Activated CD4-positive, alpha-beta T cell treated with anti-CD3 and anti-CD28 coated beads, Interleukin-2, amount 10 ng/mL, durations not matched to agents 7 days and 5 days (primary cell): ENCODE measurements around the gene BRSK2. TPM values are rescaled to one million over a fixed set of nuclear protein-coding genes. Genes with fewer than 3 reads are reported as not detected.

Experiments
- CTCF ChIA-PET: fragments of 350-600 bp; sonication (Branson Sonifier 250); formaldehyde crosslinking; loops from one replicate; lab custom pipeline; 2021; ENCODE audit warnings: antibody characterized with exemption; lab: Charles Lee
- POLR2A ChIA-PET: fragments of 350-600 bp; sonication (Branson Sonifier 250); formaldehyde crosslinking; loops from one replicate; lab custom pipeline; 2021; ENCODE audit warnings: antibody characterized with exemption; lab: Charles Lee
- DNase-seq: peaks from one replicate; pipeline ENCODE4 v3.0.0-alpha.2; 2020
- H3K27ac Mint-ChIP-seq: one replicate; pipeline ENCODE4 v1.8.0; 2021; ENCODE audit warnings: mild to moderate bottlenecking, moderate library complexity, mixed read lengths
- H3K27me3 Mint-ChIP-seq: one replicate; pipeline ENCODE4 v1.8.0; 2021; ENCODE audit warnings: mixed read lengths
- H3K36me3 Mint-ChIP-seq: one replicate; pipeline ENCODE4 v1.8.0; 2021; ENCODE audit warnings: low read depth, mixed read lengths
- H3K4me1 Mint-ChIP-seq: one replicate; pipeline ENCODE4 v1.8.0; 2021; ENCODE audit warnings: mixed read lengths
- H3K4me3 Mint-ChIP-seq: one replicate; pipeline ENCODE4 v1.8.0; 2021; ENCODE audit warnings: mild to moderate bottlenecking, moderate library complexity, mixed read lengths
- H3K9me3 Mint-ChIP-seq: one replicate; pipeline ENCODE4 v1.8.0; 2021; ENCODE audit warnings: mixed read lengths
- total RNA-seq, 2 experiments: library from RNA; stranded (reverse); gene quantifications; one replicate each; pipeline ENCODE4 v1.2.3, GENCODE V29; 2021

Gene BRSK2
- total RNA-seq, 2 experiments from 2014 or later = not detected

DNA sequence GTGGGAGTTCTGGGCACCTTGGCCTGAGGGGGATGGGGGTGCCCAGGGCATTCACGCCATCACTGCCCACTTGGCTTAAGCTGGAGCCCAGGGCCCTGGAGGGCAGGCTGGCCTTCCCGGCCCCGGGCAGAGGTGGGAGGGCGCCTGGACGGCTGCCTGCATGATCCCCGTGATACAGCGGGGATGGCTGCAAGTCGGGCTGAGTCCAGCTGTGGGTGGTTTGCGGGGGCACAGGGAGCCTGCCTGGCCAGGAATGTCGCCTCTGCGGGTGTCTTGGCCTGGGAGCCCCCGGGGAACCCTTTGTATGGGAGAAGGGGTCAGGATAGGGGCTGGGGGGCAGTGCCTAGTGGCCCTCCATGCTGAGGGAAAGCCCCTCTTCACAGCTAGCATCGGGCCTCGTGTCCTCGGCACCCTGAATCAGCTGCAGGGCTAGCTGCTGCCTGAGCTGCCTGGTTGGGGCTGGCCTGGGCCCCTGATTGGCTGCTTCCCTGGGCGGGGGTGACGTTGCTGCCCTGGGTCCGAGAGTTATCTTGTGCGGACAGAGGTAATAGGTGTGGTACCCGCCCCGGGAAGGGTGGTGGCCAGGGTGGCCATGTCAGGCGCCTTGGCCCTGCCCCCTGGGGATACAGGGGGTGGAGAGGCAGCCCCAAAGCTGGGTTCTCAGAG lies 8.3 kb downstream of the BRSK2 start:
- Mint-ChIP-seq H3K36me3 (no peaks in the 10 kb centered on the region), H3K4me3 (no peak overlapping the region), H3K9me3 (no peaks in the 10 kb centered on the region), H3K27ac (no peak overlapping the region), H3K4me1 (no peaks in the 10 kb centered on the region), H3K27me3 (peaks cover 3% of the 10 kb centered on the region)
- CTCF ChIA-PET = no interaction called here
- DNase-seq = no peak
- POLR2A ChIA-PET = no interaction called here

DNA sequence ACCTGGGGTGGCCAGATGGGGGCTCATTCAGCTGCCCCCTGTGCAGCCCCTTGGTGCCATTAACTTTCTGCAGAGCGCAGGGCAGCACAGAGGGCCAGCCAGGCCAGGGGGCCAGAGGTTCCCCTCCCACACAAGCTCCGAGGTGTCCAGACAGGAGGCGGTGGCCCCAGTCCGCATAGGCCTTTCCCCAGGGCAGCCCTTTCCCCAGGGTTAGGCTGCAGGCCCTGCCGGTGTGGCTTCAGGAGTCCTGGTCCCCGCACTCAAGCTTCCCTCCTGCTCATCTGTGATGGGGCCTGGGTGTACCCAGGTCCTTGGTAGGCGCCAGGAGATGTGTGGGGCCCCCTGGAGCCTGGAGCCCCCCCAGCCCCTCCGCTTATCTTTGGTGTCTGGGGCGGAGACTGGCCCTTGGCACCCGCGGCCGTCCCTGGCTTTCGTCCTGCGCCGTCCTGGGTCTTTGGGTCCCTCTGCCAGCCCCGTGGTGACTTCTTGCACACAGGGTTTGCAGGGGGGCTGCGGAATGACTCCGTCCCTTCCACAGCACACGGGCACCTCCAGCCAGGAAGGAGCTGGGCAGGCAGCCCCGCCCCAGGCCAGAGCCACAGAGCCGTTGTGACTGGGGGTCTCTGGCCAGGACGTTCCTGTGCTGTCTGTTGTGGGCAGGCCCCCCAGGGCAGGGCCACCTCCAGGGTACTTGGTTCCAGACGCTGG lies 8.9 kb downstream of the BRSK2 start:
- no peaks in the 10 kb centered on the region for H3K4me1 Mint-ChIP-seq
- H3K4me3 Mint-ChIP-seq = no peak overlapping the region
- DNase-seq = no peak
- ChIA-PET POLR2A (no interaction called here), CTCF (no interaction called here)
- no peaks in the 10 kb centered on the region for H3K27me3 Mint-ChIP-seq
- H3K9me3 Mint-ChIP-seq = no peaks in the 10 kb centered on the region
- no peaks in the 10 kb centered on the region for H3K36me3 Mint-ChIP-seq
- no peak overlapping the region for H3K27ac Mint-ChIP-seq

DNA sequence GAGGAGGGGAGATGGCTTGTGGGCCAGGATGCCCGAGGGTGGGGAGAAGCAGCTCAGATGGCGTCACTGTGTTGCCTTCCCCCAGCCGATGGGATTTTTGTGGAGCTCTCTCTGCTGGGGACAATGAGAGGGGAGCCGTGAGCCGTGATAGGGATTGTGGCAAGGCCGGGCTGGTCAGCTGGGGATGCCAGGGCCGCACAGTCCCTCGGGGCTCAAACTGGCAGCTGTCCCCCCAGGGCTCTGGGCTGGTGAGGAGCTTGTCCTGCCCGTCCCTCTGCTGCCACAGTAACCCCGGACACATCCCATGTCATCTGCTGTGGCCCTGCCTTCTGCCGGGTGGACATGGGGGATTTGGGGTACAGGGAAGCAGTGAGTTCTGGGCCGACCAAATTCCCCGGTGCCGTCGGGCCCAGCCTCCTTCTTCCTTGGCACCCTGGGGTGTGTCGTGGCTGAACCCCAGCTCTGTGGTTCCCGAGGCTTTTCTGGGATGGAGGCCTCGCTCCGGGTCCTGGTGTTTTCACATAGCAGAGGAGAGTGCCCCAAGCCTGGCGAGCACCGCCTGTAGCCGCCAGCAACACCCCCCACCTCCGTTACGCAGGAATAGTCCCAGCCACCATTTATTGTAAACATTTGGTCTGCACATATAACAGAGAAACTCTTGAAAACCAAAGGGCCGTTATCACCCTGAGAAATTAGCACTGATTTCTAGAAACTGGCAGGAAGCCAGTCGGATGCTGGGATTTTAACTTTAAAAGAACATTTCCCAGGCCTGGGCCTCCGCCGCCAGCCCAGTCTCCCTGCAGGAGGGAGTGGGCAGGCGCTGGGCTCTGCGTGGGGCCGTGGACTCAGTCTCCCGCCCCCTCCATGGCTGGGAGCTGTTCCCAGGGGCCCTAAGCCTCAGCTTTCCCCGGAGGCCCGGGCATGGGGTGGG lies 9.9 kb downstream of the BRSK2 start:
- no peaks in the 10 kb centered on the region for H3K36me3 Mint-ChIP-seq
- no peaks in the 10 kb centered on the region for H3K4me1 Mint-ChIP-seq
- H3K9me3 Mint-ChIP-seq = no peaks in the 10 kb centered on the region
- no peaks in the 10 kb centered on the region for H3K27me3 Mint-ChIP-seq
- no peak for DNase-seq
- H3K4me3 Mint-ChIP-seq = no peak overlapping the region
- CTCF ChIA-PET = no interaction called here
- H3K27ac Mint-ChIP-seq = no peak overlapping the region
- POLR2A ChIA-PET = no interaction called here

DNA sequence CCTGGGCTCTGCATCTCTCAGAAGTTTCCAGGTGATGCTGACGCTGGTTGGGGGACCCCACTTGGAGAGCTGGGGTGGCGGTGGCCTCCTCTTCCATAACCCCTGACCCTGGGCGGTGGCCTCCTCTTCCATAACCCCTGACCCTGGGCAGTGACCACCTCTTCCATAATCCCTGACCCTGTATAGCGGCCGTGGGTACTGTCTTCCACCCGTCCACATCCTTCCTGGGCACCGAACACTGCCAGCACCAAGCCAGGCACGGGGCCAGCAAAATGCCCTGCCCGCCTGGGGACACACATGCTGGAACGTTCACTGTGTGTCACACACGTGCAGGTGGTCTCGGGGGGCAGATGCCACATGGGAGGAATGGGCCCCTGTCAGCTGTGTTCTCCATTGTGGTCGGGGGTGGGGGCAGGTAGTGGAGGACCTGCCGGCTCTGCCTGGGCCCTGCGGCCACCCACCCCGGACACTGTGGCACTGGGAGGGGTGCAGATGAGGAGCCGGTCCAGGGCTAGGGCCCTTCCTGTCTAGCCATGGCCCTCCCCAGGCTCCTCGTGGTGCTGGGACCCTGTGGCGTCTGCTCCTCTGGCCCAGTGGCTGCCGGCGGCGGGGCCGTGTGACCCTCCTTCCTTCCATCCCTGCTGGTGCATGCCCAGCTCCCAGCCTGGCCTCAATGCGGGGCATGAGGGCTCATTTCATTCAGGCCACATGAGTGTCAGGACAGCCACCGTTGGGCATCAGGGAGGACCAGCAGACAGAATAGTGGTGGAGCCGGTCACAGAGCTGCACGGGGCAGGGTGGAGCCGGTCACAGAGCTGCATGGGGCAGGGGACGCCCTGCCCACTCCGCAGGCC lies 10.8 kb downstream of the BRSK2 start:
- H3K4me3 Mint-ChIP-seq = no peak overlapping the region
- DNase-seq = no peak
- ChIA-PET CTCF (no interaction called here), POLR2A (no interaction called here)
- no peaks in the 10 kb centered on the region for H3K27me3 Mint-ChIP-seq
- no peaks in the 10 kb centered on the region for H3K36me3 Mint-ChIP-seq
- no peak overlapping the region for H3K27ac Mint-ChIP-seq
- H3K4me1 Mint-ChIP-seq = no peaks in the 10 kb centered on the region
- no peaks in the 10 kb centered on the region for H3K9me3 Mint-ChIP-seq

DNA sequence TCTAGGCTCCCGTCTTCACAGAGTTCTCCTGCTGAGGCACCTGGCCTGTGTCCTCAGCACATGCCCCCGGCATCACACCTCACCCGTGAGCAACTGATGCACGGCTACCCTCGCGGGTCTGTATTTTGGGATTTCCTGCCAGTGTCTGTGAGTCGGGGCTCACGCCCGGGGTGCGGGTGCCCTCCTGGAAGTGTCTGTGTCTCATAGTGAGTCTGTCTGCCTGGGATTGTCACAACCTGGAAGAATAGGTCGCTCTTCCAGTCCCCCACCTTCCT lies 11.4 kb downstream of the BRSK2 start:
- H3K27me3 Mint-ChIP-seq = no peaks in the 10 kb centered on the region

DNA sequence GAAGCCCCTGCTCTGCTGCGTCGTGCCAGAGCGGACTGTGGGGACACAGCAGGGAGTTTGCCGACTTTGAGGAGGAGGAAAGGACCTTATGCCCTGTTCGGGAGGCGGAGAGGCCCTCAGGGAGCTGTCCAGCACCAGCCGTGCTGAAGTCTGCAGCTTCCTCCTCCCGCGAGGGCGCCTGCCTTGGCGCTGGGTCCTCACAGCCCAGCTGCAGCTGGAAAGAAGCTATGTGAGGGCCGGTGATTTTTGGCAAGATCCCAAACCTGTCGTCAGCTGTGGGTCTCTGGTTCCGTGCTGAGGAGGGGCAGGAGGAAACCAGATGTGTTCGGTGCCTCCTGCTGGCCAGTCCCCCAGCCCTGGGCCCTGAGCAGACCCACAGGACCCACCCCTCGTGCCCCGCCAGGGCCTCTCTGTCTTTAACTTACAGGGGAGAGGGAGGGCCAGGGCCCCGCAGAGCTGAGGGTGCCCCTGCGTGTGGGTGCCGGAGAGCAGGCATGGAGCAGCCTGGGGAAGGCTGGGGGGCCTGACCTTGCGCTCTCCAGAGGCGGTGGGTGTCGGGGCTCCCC lies 12.0 kb downstream of the BRSK2 start:
- Mint-ChIP-seq H3K36me3 (no peaks in the 10 kb centered on the region), H3K9me3 (no peaks in the 10 kb centered on the region), H3K27me3 (no peaks in the 10 kb centered on the region), H3K4me3 (no peak overlapping the region), H3K27ac (no peak overlapping the region), H3K4me1 (no peaks in the 10 kb centered on the region)
- peak; percentile 65 for DNase-seq
- POLR2A ChIA-PET = no interaction called here
- CTCF ChIA-PET = no interaction called here

More for the DNA sequence above, 11.4 kb downstream of the BRSK2 start:
- ChIA-PET POLR2A (no interaction called here), CTCF (no interaction called here)
- Mint-ChIP-seq H3K36me3 (no peaks in the 10 kb centered on the region), H3K27ac (no peak overlapping the region), H3K9me3 (no peaks in the 10 kb centered on the region), H3K4me1 (no peaks in the 10 kb centered on the region), H3K4me3 (no peak overlapping the region)
- no peak for DNase-seq

DNA sequence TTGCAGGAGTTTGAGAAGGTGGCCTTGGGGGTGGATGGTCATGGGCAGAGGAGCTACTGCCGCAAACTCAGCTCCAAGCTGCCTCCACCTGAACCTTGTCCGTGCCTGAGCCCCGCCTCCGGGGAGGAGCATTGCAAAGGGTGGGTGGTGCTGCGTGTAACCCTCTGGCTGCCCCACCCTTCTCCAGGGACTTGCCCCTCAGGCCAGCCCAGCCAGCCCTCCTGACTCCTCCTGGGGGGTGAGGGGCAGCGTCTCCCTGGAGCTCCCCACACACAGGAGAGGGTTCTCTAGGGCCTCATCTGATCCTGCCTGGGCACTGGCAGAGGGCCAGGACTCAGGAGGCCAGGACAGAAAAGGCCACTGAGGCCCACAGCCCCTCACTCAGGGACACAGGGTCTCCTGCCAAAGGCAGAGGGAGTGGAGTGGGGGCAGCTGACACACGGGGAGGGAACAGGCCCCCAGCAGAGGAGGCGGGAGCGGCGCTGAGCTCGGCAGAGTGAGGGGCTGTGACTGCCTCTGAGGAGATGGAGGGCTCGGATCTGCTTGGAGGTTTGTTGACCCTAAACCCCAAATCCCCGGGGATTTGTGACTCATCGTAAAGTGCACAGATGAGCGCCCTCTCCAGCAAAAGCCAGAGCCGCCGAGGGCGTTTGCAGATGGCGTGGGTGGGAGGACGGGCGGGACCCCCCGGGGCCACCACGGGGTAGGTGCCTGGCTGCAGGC lies 12.8 kb downstream of the BRSK2 start:
- H3K9me3 Mint-ChIP-seq = no peaks in the 10 kb centered on the region
- H3K4me1 Mint-ChIP-seq = no peaks in the 10 kb centered on the region
- H3K27me3 Mint-ChIP-seq = no peaks in the 10 kb centered on the region
- no peak overlapping the region for H3K4me3 Mint-ChIP-seq
- CTCF ChIA-PET = no interaction called here
- POLR2A ChIA-PET = no interaction called here
- H3K36me3 Mint-ChIP-seq = no peaks in the 10 kb centered on the region
- H3K27ac Mint-ChIP-seq = no peak overlapping the region
- DNase-seq = no peak

DNA sequence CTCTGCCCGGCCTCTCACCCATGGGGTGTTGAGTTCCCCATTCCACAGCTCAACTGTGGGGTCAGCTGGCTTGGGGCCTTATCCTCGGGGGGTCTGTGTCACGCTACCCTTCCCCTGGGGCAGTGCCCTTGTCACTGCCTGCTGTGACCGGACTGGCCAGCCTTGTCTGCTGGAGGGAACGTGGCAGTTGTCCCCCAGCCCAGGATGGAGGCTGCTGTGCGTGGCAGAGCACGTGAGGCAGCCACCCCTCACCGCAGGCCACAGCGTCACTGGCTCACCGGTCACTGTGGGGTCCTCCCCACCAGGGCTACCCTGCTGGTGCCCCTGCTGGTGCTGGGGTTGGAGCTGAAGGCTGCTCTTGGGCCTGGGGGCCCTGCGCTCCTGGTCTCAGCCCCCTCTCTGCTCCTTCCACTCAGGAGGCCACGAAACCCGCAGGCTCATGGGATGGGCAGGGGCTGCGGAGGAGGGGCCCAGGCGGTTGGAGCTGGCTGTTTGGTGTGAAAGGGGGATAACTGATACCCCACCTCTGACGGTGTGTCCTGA lies 13.4 kb downstream of the BRSK2 start:
- H3K9me3 Mint-ChIP-seq = no peaks in the 10 kb centered on the region
- no peaks in the 10 kb centered on the region for H3K4me1 Mint-ChIP-seq
- no peaks in the 10 kb centered on the region for H3K27me3 Mint-ChIP-seq
- ChIA-PET POLR2A (no interaction called here), CTCF (no interaction called here)
- H3K27ac Mint-ChIP-seq = no peak overlapping the region
- H3K36me3 Mint-ChIP-seq = no peaks in the 10 kb centered on the region
- DNase-seq = no peak
- H3K4me3 Mint-ChIP-seq = no peak overlapping the region

DNA sequence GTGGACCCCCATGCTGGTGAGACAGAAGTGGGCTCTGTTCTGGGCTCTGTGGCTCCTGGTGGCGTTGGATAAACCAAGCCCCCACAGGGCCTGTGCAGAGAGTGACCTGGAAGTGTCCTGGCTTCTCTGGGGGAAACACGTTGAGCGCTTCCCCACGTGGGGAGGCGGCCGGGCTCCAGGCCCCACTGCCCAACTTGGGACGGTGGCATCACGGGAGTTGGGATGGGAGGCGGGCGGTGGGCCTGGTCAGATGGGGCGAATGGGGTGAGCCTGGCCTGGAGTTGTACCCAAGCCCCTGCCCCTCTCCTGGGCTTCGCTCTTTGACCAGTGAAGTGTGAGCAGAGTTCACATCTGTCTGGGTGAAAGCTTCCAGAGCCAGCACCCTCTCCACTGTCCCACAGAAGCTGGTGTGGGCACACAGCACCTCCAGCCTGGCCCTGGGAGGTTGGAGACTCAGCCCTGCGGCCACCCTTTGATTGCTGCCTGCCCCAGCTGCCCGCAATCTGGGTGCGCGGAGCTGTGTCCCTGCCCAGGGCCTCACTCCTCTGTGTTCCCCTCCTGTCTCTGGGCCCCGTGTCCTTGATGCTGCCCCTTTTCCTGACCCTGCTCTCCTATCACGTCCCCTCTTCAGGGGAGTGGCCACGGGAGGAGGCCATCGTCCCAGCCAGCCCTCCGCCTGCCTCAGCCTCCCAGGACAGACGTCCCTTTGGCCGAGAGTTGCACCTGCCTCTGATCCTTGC lies 14.2 kb downstream of the BRSK2 start:
- Mint-ChIP-seq H3K27me3 (no peaks in the 10 kb centered on the region), H3K4me1 (no peaks in the 10 kb centered on the region), H3K4me3 (no peak overlapping the region), H3K9me3 (no peaks in the 10 kb centered on the region), H3K36me3 (no peaks in the 10 kb centered on the region), H3K27ac (no peak overlapping the region)
- ChIA-PET POLR2A (no interaction called here), CTCF (no interaction called here)
- no peak for DNase-seq

DNA sequence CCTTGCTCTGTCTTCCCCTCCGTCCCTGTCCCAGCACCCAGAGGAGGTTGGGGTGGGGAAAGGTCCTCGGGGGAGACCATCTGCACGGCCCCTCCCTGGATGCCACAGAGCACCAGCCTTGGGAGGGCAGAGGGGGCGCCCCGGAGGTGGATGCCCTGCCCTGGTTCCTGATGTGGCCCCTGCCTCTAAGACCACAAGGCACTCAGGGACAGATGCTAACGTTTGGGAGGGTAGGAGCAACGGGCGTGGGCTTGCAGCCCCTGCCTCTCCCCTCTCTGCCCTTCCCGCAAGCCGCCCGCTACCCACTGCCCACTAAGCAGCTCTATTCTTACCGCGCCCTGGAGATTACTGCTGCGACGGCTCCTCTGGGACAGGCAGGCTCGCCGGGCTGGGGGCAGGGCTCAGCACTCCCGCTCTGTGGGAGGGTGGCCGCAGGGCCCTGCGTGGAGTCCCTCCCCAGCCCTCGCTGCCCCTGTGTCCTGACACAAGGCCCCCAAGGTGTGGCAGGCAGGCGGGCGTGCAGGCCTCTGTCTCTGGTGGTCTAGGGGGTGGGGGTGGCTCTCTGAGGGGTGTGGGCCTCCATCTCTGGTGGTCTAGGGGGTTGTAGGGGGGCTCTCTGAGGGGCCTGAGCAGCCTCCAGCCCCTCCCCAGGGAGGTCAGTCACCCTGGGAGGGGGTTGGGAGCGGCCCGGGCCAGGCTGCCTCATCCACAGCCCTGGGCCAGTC lies 14.9 kb downstream of the BRSK2 start:
- Mint-ChIP-seq H3K9me3 (no peaks in the 10 kb centered on the region), H3K27me3 (no peaks in the 10 kb centered on the region), H3K4me3 (no peak overlapping the region), H3K27ac (no peak overlapping the region), H3K36me3 (no peaks in the 10 kb centered on the region), H3K4me1 (no peaks in the 10 kb centered on the region)
- ChIA-PET CTCF (no interaction called here), POLR2A (no interaction called here)
- no peak for DNase-seq
